Cerebellar cortex (tissue), 1 donor: ENCODE data around the gene B4GAT1.

Experiments
- DNase-seq: peaks from one replicate; pipeline ENCODE4 v3.0.0-alpha.2; 2015; ENCODE audit warnings: low spot score

The B4GAT1 gene

GRCh38 chr11:66309475-66309874 lies 38.0 kb downstream of the B4GAT1 start:
- DNase-seq, result no peak

DNA sequence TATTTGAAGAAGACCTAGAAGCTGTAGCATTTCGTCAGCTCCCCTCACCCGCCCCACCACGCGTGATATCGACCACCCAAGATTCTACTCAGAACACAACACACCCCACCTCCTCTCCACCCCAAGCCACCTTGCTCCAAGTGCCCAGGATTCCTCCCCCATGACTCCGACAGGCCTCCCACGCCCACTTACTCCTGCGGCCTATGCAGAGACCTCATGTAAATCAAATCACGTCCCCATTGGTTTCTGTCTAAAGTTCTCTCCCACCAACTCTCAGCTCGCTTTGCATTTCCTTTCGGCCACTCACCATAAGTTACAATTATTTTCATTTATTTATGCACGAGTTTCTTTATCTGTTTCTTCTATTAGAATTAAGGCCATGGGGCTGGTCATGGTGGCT lies 44.8 kb downstream of the B4GAT1 start:
- no peak for DNase-seq

DNA sequence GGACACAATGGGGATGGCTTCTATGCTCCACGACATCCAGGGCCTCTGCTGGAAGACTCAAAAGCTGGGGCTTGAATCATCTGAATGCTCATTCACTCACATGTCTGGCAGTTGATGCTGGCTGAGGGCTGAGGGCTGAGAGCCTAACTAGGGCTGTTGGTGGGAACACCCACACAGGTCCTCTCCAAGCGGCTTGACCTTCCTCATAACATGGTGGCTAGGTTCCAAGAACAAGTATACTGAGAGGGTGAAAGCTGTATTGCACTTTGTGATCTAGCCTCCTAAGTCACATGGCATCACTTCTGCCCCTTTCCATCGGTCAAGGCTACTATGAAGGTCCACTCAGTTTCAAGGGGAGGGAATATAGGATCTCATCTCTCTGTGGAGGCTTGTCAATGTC lies 48.2 kb downstream of the B4GAT1 start:
- DNase-seq, result no peak

DNA sequence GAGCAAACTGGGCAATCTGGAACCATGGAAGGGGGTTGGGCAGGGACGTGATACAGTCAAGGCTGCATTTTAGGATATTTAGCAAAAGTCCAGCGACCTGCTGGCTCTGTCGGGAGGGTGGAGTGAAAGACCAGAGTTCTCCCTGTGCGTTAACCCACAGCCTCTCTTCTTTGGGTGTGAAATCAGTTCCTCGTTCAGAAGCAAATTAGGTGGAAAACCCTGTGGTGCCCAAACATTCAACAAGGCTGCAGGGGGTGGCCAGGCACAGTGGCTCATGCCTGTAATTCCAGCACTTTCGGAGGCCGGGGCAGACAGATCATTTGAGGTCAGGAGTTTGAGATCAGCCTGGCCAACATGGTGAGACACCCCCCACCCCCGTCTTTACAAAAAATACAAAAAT lies 49.8 kb downstream of the B4GAT1 start:
- no peak for DNase-seq
